Naive B cell (primary cell): ENCODE results near the gene ABCG8. TPM values are rescaled to one million over a fixed set of nuclear protein-coding genes. Genes with fewer than 3 reads are reported as not detected.

Experiments
- ATAC-seq, 2 donors: fragments of 150-1000 bp; cut with Tn5 transposase; 2 replicates each; pipeline ENCODE4 v1.10.0; 2021; ENCODE audit warnings: low read depth in 2 of 2, mild to moderate bottlenecking in 2 of 2, moderate library complexity in 2 of 2
- DNase-seq: peaks from one replicate; pipeline ENCODE4 v3.0.0; 2022
- H3K27ac Mint-ChIP-seq, 6 donors: one replicate each; pipeline ENCODE4 v1.8.0; 2020 to 2022; ENCODE audit warnings: mild to moderate bottlenecking in 6 of 6, mixed read lengths in 6 of 6, moderate library complexity in 5 of 6, inconsistent platforms in 2 of 6
- H3K27me3 Mint-ChIP-seq, 3 donors: one replicate each; pipeline ENCODE4 v1.8.0; 2021 to 2022; ENCODE audit warnings: mixed read lengths in 3 of 3, mild to moderate bottlenecking in 1 of 3
- H3K36me3 Mint-ChIP-seq, 2 donors: one replicate each; pipeline ENCODE4 v1.8.0; 2020 to 2022; ENCODE audit warnings: mixed read lengths in 2 of 2, inconsistent platforms in 1 of 2, mild to moderate bottlenecking in 1 of 2
- H3K4me1 Mint-ChIP-seq, 3 donors: one replicate each; pipeline ENCODE4 v1.8.0; 2020 to 2022; ENCODE audit warnings: mixed read lengths in 3 of 3, inconsistent platforms in 1 of 3, mild to moderate bottlenecking in 1 of 3, moderate library complexity in 1 of 3
- H3K4me3 Mint-ChIP-seq, 8 donors: one replicate each; pipeline ENCODE4 v1.8.0; 2020 to 2022; ENCODE audit warnings: mild to moderate bottlenecking in 8 of 8, mixed read lengths in 8 of 8, moderate library complexity in 8 of 8, inconsistent platforms in 2 of 8
- H3K9me3 Mint-ChIP-seq, 7 donors: one replicate each; pipeline ENCODE4 v1.8.0; 2020 to 2022; ENCODE audit warnings: mixed read lengths in 7 of 7, mild to moderate bottlenecking in 5 of 7, inconsistent platforms in 2 of 7, moderate library complexity in 1 of 7
- polyA plus RNA-seq, 6 donors: library from polyadenylated mRNA; unstranded; fragments of 300-500 nt; fragmentation: Illumina TruSeq; gene quantifications; one replicate each; pipeline ENCODE4 v1.2.3, GENCODE V29; 2021; ENCODE audit warnings: low read depth in 6 of 6

ABCG8 gene
- under 1 TPM in 2 of 6 donors, not detected in 4; 0.05 to 0.12 TPM for polyA plus RNA-seq

DNA sequence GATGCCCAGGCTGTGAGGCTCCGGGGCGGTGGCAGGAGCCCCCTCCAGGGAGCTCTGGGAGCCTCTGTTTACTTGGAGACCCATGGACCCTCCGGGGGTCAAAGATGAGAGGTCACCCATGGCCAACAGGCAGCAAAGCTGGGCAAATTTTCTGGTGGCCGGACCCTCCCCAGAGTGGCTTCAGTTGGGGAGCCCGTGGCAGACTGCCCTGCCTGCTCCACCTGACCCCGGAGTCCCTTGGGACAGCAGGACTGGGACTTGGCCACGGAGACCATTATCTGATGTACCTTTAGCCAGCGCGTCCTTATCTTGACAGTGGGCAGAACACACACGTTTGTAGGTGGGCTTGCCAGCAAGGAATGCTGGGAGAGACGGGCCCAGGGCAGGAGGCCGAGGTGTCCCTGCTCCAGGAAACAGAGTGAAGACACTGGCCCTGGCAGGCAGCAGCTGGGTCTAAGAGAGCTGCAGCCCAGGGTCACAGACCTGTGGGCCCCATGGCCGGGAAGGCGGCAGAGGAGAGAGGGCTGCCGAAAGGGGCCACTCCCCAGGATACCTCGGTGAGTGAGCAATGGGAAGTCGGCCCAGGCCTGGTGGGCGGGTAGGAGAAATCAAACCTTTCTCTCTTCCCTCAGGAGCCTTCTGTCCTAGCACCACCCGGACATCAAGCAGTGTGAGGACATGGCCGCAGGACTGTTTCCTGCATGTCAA is at the start of gene ABCG8, which contains the start of gene ABCG5:
Gene ABCG8, plus strand, starts transcription at position 412 of the 708 bp plus-strand sequence. Its CDS starts 83 bp downstream, at position 495.
Gene ABCG5, minus strand, starts transcription at position 280 of the 708 bp plus-strand sequence. Its CDS starts 160 bp downstream, at position 120.
- DNase-seq (no peak), ATAC-seq (no peak)
- Mint-ChIP-seq H3K36me3 (no peaks in the 10 kb centered on the region), H3K9me3 (no peaks in the 10 kb centered on the region), H3K27me3 (peaks cover 0 to 13% (median 8%) of the 10 kb centered on the region in 3 donors), H3K27ac (no peak within 1 kb of the TSS), H3K4me3 (peak within 1 kb of the TSS in 2 of 8 donors; percentile 52 to 71), H3K4me1 (no peaks in the 10 kb centered on the region)

DNA sequence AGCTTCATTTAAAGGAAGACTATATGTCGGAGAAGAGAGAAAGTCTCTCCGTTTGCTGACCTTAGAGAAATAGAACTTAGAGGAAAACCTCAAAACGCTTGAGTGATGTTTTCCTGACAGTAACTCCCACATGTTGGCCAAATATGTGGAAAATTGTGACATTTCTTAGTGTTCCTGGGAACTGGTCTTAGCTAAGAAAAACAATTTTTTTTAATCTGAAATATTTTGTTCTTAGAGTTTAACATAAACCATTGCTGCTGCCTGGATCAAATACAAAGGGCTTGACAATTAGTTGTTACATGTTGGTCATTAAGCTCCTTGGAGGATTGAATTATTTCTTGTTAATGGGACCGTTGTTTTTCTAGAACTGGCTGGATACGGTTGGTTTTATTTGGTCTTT is 48.6 kb upstream of the ABCG8 start:
- no peak overlapping the region for H3K27ac Mint-ChIP-seq
- H3K27me3 Mint-ChIP-seq: no peaks in the 10 kb centered on the region
- H3K4me3 Mint-ChIP-seq: no peak overlapping the region
- no peak for ATAC-seq
- no peak for DNase-seq
- H3K9me3 Mint-ChIP-seq: no peaks in the 10 kb centered on the region
- H3K36me3 Mint-ChIP-seq: peaks cover 0 to 18% of the 10 kb centered on the region in 2 donors
- no peaks in the 10 kb centered on the region for H3K4me1 Mint-ChIP-seq

DNA sequence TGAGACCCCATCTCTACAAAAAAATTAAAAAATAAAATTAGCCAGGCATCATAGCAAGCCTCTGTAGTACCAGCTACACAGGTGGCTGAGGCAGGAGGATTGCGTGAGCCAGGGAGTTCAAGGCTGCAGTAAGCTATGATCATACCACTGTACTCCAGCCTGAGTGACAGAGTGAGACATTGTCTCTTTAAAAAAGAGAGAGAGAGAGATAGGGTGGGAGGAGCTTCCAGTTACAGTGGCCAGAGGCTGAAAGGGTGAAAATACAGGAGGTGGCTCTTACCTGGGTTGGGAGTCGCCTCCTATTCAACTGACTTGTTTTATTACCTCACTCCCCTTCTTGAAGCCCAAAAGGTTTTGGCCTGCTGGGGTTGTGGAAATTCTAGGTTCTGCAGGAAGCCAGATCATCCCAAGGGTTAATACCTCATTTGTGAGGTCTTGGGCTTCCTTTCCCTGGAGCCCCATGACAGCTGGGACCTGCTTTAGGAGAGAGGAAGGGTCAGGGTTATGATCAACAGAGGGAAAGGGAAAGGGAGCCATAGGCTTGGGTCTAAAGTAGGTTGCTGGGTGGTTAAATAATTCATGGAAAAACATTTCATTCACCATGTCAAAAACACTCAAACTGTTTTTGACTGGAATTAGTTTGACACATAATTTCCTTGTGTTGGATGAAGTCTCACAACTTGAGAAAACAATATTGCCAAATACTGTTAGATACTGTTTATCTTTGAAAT is 47.6 kb upstream of the ABCG8 start:
- H3K4me3 Mint-ChIP-seq: no peak overlapping the region
- ATAC-seq: no peak
- DNase-seq: no peak
- no peaks in the 10 kb centered on the region for H3K27me3 Mint-ChIP-seq
- H3K36me3 Mint-ChIP-seq: peaks cover 0 to 26% of the 10 kb centered on the region in 2 donors
- H3K4me1 Mint-ChIP-seq: no peaks in the 10 kb centered on the region
- no peak overlapping the region for H3K27ac Mint-ChIP-seq
- H3K9me3 Mint-ChIP-seq: no peaks in the 10 kb centered on the region

DNA sequence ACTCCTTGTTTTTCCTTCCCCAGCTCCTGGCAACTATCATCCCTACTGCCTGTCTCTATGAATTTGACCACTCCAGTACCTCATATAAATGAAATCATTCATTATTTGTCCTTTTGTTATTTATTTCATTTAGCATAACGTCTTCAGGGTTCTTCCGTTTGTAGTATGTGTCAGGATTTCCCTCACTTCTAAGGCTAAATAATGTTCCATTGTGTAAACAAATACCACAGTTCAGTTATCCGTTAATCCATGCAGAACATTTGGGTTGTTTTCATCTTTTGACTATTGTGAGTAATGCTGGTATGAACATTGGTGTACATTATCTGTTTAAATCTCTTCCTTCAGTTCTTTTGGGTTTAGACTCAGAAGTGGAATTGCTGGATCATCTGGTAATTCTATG is 46.1 kb upstream of the ABCG8 start:
- ATAC-seq (no peak), DNase-seq (no peak)
- Mint-ChIP-seq H3K27ac (no peak overlapping the region), H3K27me3 (no peaks in the 10 kb centered on the region), H3K4me1 (no peaks in the 10 kb centered on the region), H3K9me3 (no peaks in the 10 kb centered on the region), H3K36me3 (peaks cover 0 to 26% of the 10 kb centered on the region in 2 donors), H3K4me3 (no peak overlapping the region)

DNA sequence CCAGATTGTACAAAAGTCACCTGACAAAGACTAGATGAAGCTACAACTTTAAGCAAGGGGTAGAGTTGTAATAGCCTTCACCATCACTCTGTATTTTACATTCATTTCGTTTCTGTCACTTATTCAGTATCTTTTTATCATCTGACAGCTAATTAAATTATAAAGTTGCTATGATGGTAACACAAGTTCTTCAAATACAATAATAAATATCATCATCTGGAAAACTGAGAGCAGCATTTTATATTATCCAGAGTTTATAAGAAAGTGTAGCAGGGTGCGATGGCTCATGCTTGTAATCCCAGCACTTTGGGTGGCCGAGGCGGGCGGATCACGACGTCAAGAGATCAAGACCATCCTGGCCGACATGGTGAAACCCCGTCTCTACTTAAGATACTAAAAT is 43.8 kb upstream of the ABCG8 start:
- no peaks in the 10 kb centered on the region for H3K27me3 Mint-ChIP-seq
- no peak overlapping the region for H3K27ac Mint-ChIP-seq
- no peak for ATAC-seq
- no peaks in the 10 kb centered on the region for H3K9me3 Mint-ChIP-seq
- no peak overlapping the region for H3K4me3 Mint-ChIP-seq
- H3K36me3 Mint-ChIP-seq: peaks cover 0 to 24% of the 10 kb centered on the region in 2 donors
- DNase-seq: no peak
- H3K4me1 Mint-ChIP-seq: no peaks in the 10 kb centered on the region

DNA sequence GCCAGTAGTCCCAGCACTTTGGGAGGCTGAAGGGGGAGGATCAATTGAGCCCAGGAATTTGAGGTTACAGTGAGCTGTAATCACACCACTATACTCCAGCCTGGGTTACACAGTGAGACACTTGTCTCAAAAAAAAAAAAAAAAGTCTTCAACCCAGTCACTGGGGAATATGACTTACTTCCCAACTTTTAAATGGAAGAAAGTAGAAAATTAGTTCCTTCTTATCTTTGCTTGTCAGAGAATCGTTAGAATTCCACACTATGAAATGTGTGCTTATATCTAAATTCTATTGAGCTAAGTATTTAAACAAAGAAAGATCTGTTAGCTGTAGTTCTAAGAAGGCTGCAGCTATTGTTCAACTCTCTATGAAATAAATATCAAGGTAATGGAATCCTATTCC is 42.6 kb upstream of the ABCG8 start:
- no peak overlapping the region for H3K27ac Mint-ChIP-seq
- H3K36me3 Mint-ChIP-seq: peaks cover 0 to 13% of the 10 kb centered on the region in 2 donors
- ATAC-seq (no peak), DNase-seq (no peak)
- H3K9me3 Mint-ChIP-seq: no peaks in the 10 kb centered on the region
- no peaks in the 10 kb centered on the region for H3K27me3 Mint-ChIP-seq
- no peaks in the 10 kb centered on the region for H3K4me1 Mint-ChIP-seq
- no peak overlapping the region for H3K4me3 Mint-ChIP-seq

DNA sequence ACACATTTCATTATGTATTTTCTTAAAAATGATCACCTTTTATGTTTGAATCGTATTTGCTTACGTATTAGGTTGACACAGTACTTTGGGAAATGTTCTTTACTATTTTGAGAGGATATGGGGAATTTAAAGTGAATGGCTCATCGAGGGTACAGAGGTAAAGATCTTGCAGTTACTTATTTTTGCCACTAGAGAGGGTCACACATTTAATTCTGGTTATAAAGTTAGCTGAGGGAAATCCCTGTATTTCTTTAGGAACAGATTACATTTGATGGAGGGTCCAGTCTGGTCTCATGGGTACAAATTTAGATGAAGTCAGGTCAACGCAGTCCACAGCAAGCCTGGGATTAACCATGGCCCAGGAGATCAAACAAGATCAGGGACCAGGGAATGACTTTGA is 40.5 kb upstream of the ABCG8 start:
- no peaks in the 10 kb centered on the region for H3K9me3 Mint-ChIP-seq

DNA sequence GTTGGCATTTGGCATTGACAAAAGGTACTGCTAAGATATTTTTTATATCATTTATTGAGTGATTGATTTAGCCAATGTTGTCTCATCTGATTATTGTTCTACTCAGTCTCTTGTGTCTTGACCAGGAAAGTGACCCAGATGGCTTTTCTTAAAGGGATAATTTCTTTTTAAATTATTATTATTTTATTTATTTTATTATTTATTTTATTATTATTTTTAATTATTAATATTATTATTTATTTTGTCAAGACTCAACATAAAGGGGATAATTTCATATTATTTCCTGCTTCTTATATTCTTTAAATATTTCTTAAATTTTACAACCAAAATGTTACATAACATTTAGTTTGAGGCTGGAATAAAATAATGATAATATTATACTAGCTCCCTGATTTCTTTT is 37.9 kb upstream of the ABCG8 start:
- Mint-ChIP-seq H3K27me3 (no peaks in the 10 kb centered on the region), H3K4me1 (no peaks in the 10 kb centered on the region), H3K27ac (no peak overlapping the region), H3K36me3 (peaks cover 0 to 7% of the 10 kb centered on the region in 2 donors), H3K9me3 (no peaks in the 10 kb centered on the region), H3K4me3 (no peak overlapping the region)
- DNase-seq: no peak
- no peak for ATAC-seq

More for the DNA sequence above, 40.5 kb upstream of the ABCG8 start:
- ATAC-seq (no peak), DNase-seq (no peak)
- H3K27me3 Mint-ChIP-seq: no peaks in the 10 kb centered on the region
- peaks cover 0 to 13% of the 10 kb centered on the region in 2 donors for H3K36me3 Mint-ChIP-seq
- H3K4me1 Mint-ChIP-seq: no peaks in the 10 kb centered on the region
- H3K4me3 Mint-ChIP-seq: no peak overlapping the region
- H3K27ac Mint-ChIP-seq: no peak overlapping the region

DNA sequence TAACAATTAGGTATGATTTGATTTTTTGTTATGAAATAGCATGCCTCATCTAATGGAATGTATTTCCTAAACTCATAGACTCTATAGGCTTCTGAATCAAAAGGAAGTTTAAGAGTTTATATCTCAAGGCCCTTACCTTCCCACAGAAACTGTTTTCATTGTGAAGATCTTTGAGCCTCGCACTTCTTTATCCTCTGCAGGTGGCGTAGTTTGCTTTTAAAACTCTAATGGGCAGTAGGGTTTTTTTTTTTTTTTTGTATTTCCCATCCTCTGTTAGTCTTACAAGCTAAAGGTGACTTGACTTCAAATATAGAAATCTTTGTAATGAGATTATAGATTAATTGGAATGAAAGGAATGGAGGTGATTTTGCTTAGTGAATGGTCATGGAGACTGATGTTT is 36.6 kb upstream of the ABCG8 start:
- ATAC-seq (no peak), DNase-seq (no peak)
- H3K27me3 Mint-ChIP-seq: no peaks in the 10 kb centered on the region
- no peak overlapping the region for H3K27ac Mint-ChIP-seq
- no peaks in the 10 kb centered on the region for H3K4me1 Mint-ChIP-seq
- H3K9me3 Mint-ChIP-seq: no peaks in the 10 kb centered on the region
- no peak overlapping the region for H3K4me3 Mint-ChIP-seq
- peaks cover 0 to 4% of the 10 kb centered on the region in 2 donors for H3K36me3 Mint-ChIP-seq

DNA sequence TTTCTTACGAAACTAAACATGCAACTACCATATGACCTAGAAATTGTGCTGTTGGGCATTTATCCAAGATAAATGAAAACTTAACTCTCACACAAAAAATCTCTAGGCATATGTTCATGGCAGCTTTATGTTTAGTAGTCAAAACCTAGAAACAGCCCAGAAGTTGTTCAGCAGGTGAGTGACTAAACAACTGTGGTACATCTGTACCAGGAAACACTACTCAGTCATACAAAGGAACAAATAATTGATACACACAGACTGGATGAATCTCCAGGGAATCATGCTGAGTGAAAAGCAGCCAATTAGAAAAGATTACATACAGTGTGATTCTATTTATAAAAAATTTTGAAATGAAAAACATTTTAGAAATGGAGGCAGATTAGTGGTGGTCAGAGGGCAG is 35.7 kb upstream of the ABCG8 start:
- no peak for ATAC-seq
- peak overlapping the region in 1 of 6 donors; percentile 30 for H3K27ac Mint-ChIP-seq

DNA sequence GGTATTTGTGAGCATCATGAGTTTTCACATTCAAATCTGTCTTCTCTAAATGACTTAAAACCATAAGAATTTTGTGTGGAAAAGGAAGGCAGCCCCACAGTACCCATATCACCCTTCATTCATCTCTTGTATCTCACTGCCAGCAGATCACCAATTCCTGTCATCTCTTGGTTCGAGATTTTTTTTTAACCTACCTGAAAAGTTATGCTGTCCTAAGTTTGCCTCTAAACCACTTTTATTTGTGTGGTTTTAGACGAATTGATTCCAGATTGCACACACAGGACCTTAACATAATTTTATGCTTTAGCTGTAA is 32.1 kb upstream of the ABCG8 start:
- H3K27me3 Mint-ChIP-seq: no peaks in the 10 kb centered on the region

More for the DNA sequence above, 35.7 kb upstream of the ABCG8 start:
- no peaks in the 10 kb centered on the region for H3K4me1 Mint-ChIP-seq
- no peak overlapping the region for H3K4me3 Mint-ChIP-seq
- no peaks in the 10 kb centered on the region for H3K9me3 Mint-ChIP-seq
- H3K36me3 Mint-ChIP-seq: peaks cover 0 to 4% of the 10 kb centered on the region in 2 donors
- no peak for DNase-seq
- no peaks in the 10 kb centered on the region for H3K27me3 Mint-ChIP-seq

DNA sequence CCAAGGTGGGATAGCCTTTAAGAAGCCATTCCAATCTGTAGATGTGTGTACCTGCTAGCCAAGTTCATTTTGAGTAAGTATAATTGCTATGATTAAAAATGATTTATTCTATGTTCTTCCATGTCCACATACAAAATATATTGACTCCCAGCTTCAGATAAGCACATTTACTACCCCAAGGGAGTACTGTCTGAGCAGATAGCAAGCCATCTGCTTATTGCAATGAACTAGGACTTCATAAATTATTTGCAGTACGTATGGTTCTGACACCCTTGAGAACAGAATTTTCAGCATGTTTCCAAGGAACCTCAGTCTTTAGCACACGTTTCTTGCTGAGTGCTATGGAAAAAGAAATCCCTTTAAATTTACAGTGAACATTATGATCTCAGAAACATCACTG is 28.3 kb upstream of the ABCG8 start:
- Mint-ChIP-seq H3K4me3 (no peak overlapping the region), H3K27ac (no peak overlapping the region), H3K27me3 (peaks cover 0 to 2% (median 0%) of the 10 kb centered on the region in 3 donors), H3K9me3 (peaks cover 0 to 1% (median 0%) of the 10 kb centered on the region in 7 donors), H3K36me3 (peaks cover 0 to 2% of the 10 kb centered on the region in 2 donors), H3K4me1 (no peaks in the 10 kb centered on the region)
- ATAC-seq (no peak), DNase-seq (no peak)

More for the DNA sequence above, 32.1 kb upstream of the ABCG8 start:
- H3K4me3 Mint-ChIP-seq: no peak overlapping the region
- H3K27ac Mint-ChIP-seq: no peak overlapping the region
- no peak for ATAC-seq
- no peaks in the 10 kb centered on the region for H3K4me1 Mint-ChIP-seq
- H3K36me3 Mint-ChIP-seq: peaks cover 0 to 4% of the 10 kb centered on the region in 2 donors
- no peaks in the 10 kb centered on the region for H3K9me3 Mint-ChIP-seq
- no peak for DNase-seq

DNA sequence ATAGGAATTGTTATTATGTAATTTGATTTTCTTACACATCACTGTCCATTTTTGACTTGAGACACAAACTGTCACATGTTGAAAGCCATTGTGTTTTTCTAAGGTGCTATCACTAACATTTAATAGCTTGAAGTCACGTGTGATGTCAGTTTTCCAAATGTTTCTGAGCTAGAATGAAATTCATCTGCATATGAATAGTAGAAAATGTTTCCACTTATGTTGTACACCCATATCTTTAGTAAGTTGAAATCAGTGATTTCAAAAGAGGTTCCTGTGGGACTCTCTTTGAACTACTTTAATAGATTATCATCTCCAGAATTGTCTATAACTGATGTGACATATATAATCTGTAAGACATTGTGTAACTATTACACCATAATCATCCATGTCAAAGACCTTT is 27.9 kb upstream of the ABCG8 start:
- Mint-ChIP-seq H3K9me3 (peaks cover 0 to 4% (median 0%) of the 10 kb centered on the region in 7 donors), H3K27ac (no peak overlapping the region), H3K4me1 (no peaks in the 10 kb centered on the region), H3K4me3 (no peak overlapping the region), H3K27me3 (peaks cover 0 to 4% (median 0%) of the 10 kb centered on the region in 3 donors), H3K36me3 (peaks cover under 1 to 5% of the 10 kb centered on the region in 2 donors)
- DNase-seq: no peak
- no peak for ATAC-seq

DNA sequence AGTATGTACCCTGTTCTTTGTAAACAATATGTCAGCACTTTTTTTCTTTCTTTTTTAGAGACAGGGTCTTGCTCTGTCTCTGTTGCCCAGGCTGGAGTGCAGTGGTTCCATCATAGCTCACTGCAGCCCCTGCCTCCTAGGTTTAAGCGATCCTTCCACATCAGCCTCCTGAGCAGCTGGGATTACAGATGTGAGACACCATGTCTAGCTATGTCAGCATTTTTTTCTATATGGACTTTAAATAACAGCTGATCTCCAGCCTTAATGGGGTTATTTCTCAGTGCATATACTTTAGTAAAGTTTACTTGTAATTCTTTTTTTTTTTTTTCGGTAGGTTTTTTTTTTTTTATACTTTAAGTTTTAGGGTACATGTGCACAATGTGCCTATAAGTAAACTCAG is 26.8 kb upstream of the ABCG8 start:
- no peak for DNase-seq
- Mint-ChIP-seq H3K27ac (no peak overlapping the region), H3K4me1 (no peaks in the 10 kb centered on the region), H3K27me3 (peaks cover 0 to 4% (median 0%) of the 10 kb centered on the region in 3 donors), H3K36me3 (peaks cover 5% of the 10 kb centered on the region in 2 donors), H3K4me3 (no peak overlapping the region), H3K9me3 (peaks cover 0 to 7% (median 2%) of the 10 kb centered on the region in 7 donors)
- ATAC-seq: no peak
